Measurements from ENCODE around the gene SKIL. TPM values are rescaled to one million over a fixed set of nuclear protein-coding genes. Genes with fewer than 3 reads are reported as not detected.

Gene SKIL, protein sequence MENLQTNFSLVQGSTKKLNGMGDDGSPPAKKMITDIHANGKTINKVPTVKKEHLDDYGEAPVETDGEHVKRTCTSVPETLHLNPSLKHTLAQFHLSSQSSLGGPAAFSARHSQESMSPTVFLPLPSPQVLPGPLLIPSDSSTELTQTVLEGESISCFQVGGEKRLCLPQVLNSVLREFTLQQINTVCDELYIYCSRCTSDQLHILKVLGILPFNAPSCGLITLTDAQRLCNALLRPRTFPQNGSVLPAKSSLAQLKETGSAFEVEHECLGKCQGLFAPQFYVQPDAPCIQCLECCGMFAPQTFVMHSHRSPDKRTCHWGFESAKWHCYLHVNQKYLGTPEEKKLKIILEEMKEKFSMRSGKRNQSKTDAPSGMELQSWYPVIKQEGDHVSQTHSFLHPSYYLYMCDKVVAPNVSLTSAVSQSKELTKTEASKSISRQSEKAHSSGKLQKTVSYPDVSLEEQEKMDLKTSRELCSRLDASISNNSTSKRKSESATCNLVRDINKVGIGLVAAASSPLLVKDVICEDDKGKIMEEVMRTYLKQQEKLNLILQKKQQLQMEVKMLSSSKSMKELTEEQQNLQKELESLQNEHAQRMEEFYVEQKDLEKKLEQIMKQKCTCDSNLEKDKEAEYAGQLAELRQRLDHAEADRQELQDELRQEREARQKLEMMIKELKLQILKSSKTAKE
- total RNA-seq, result 112 and 123 TPM in 2 replicates

DNA sequence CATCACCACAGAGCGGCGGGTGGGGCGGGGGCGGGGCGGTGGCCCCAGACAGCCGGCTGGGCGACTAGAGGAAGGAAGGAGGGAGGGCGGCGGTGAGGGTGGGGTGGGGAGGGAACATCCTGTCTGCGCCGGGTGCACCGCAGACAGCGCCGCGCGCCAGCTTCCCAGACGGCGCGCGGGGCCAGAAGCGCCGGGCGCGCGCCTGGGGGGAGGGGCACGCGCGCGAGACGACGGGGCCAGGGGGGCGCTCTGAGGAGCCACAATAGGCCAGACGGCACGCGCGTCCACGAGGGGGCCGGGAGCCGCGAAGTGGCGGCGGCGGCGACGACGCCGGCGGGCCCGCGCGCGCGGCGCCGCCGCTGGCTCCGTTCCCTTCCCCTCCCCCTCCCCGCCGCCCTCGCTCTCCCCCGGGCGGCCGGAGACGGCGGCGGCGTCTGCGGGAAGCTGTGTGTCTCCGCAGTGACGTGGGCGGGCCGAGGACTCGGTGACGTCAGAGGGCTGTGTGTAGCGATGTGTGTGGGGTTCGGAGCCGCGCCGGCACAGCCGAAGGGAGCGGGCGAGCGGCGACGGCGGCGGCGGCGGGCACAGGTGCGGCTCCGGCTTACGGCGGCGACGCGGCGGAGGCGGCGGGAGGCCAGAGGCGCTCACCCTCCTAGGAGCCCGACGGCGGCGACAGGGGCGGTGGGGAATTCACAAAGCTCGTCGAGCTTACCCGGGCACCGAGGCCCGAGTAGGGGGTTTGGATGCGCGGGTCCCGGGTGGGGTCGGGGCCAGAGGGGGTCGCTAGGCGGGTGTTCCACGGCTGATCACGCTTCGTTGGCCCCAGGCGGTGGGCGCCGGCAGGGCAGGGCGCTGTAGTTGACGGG is at the start of gene SKIL:
Gene SKIL (plus strand): TSS at position 540 of the 866 bp plus-strand sequence. CDS start 2,617 bp downstream, outside the sequence.
- ChIA-PET POLR2A (interaction anchor here (0.5 to 4.1 kb wide), 44 partner anchors 8 to 1748 kb away, joined by 3 to 45 read pairs (median 5); partner anchors contain the start of genes ACTRT3, MYNN, PHC3 and PRKCI), CTCF (interaction anchor here (1.3 to 3.7 kb wide), 5 partner anchors 15 to 55 kb away, joined by 3 to 25 read pairs (median 5); no protein-coding TSS in a partner anchor)
- Mint-ChIP-seq H3K9me3 (peaks cover 3% of the 10 kb centered on the region), H3K4me3 (peak within 1 kb of the TSS; percentile 89), H3K27ac (peak within 1 kb of the TSS; percentile 97), H3K36me3 (ENCODE audit: low read depth) (peaks cover 35% of the 10 kb centered on the region), H3K4me1 (peaks cover 80% of the 10 kb centered on the region), H3K27me3 (no peaks in the 10 kb centered on the region)
- DNase-seq, result peak; percentile 92
- no peak for TF ChIP-seq CTCF (IDR thresholded peaks at IDR 0.05)
- peak; percentile 53 for ATAC-seq (ENCODE audit: low read depth)
- intact Hi-C loops (cut with micrococcal nuclease), result loop anchor here (1.0 to 5.0 kb wide), 12 partner anchors 10 to 593 kb away; partner anchors contain the start of genes EIF5A2, LRRC34, LRRIQ4 and PHC3

- Mint-ChIP-seq H3K9me3 (no peaks in the 10 kb centered on the region), H3K27ac (no peak overlapping the region), H3K4me1 (peaks cover 10% of the 10 kb centered on the region), H3K36me3 (ENCODE audit: low read depth) (no peaks in the 10 kb centered on the region), H3K4me3 (no peak overlapping the region), H3K27me3 (no peaks in the 10 kb centered on the region)
- CTCF ChIA-PET, result interaction anchor here (0.7 to 2.7 kb wide), 15 partner anchors 8 to 1160 kb away, joined by 3 to 32 read pairs (median 4); partner anchors contain the start of gene SKIL
- intact Hi-C loops (cut with micrococcal nuclease), result no loop called here
- ATAC-seq (ENCODE audit: low read depth) (no peak), DNase-seq (no peak)
- no peak for TF ChIP-seq CTCF (IDR thresholded peaks at IDR 0.05)
- POLR2A ChIA-PET, result interaction anchor here (0.7 to 4.2 kb wide), 2 partner anchors 48 to 547 kb away, joined by 5 to 27 read pairs; partner anchors contain the start of gene SKIL
Observed at GRCh38 chr3:170309046-170309445, 48.5 kb upstream of the SKIL start.

GRCh38 chr3:170317954-170318353 is 39.6 kb upstream of the SKIL start:
- DNase-seq (no peak), ATAC-seq (ENCODE audit: low read depth) (no peak)
- H3K4me1 Mint-ChIP-seq, result peaks cover 4% of the 10 kb centered on the region
- H3K9me3 Mint-ChIP-seq, result no peaks in the 10 kb centered on the region
- H3K4me3 Mint-ChIP-seq, result no peak overlapping the region
- no peak overlapping the region for H3K27ac Mint-ChIP-seq
- H3K36me3 Mint-ChIP-seq (ENCODE audit: low read depth), result no peaks in the 10 kb centered on the region
- H3K27me3 Mint-ChIP-seq, result no peaks in the 10 kb centered on the region
- ChIA-PET CTCF (interaction anchor here (0.6 to 1.5 kb wide), 2 partner anchors 11 to 53 kb away, joined by 3 to 5 read pairs; no protein-coding TSS in a partner anchor), POLR2A (interaction anchor here (0.7 kb wide), 1 partner anchor 274 kb away, joined by 3 read pairs; no protein-coding TSS in a partner anchor)
- intact Hi-C loops (cut with micrococcal nuclease), result loop anchor here (2.0 kb wide), 1 partner anchor 13 kb away; no protein-coding TSS in a partner anchor
- TF ChIP-seq CTCF (IDR thresholded peaks at IDR 0.05), result no peak

DNA sequence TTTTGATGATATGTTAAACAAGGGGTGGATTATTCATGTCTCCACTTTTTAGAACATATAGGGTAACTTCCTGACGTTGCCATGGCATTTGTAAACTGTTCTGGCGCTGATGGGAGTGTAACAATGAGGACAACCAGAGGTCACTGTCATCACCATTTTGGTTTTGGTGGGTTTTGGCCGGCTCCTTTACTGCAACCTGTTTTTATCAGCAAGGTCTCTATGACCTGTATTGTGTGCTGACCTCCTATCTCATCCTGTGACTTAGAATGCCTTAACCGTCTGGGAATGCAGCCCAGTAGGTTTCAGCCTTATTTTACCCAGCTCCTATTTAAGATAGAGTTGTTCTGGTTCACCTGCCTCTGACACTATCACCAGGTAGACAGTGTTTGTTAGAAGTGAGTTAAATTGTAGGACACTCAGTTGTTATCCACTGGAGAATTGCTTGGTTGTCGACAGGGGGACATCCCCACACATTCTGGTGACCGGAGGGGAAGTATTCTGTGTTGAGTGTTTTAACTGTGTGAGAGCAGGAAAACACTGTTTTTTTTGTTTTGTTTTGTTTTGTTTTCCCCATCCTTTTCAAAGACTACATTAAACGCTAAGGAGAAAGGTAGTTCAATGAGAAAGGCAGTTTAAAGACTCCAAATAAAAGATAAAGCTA is 36.9 kb upstream of the SKIL start:
- Mint-ChIP-seq H3K4me3 (no peak overlapping the region), H3K9me3 (no peaks in the 10 kb centered on the region), H3K4me1 (peaks cover 4% of the 10 kb centered on the region), H3K36me3 (ENCODE audit: low read depth) (no peaks in the 10 kb centered on the region), H3K27ac (no peak overlapping the region), H3K27me3 (no peaks in the 10 kb centered on the region)
- ChIA-PET CTCF (no interaction called here), POLR2A (interaction anchor here (1.6 kb wide), 1 partner anchor 36 kb away, joined by 5 read pairs; the partner anchor contains the start of gene SKIL)
- no peak for ATAC-seq (ENCODE audit: low read depth)
- intact Hi-C loops (cut with micrococcal nuclease), result no loop called here
- no peak for TF ChIP-seq CTCF (IDR thresholded peaks at IDR 0.05)
- no peak for DNase-seq
